Activated CD4-positive, CD25-positive, alpha-beta regulatory T cell (primary cell): Measurements from ENCODE around the gene CYP2U1.

ENCODE experiments used
- DNase-seq, 4 experiments: peaks; one replicate each; lab custom pipeline; 2025; lab: John Stamatoyannopoulos, UW

CYP2U1 gene

DNA sequence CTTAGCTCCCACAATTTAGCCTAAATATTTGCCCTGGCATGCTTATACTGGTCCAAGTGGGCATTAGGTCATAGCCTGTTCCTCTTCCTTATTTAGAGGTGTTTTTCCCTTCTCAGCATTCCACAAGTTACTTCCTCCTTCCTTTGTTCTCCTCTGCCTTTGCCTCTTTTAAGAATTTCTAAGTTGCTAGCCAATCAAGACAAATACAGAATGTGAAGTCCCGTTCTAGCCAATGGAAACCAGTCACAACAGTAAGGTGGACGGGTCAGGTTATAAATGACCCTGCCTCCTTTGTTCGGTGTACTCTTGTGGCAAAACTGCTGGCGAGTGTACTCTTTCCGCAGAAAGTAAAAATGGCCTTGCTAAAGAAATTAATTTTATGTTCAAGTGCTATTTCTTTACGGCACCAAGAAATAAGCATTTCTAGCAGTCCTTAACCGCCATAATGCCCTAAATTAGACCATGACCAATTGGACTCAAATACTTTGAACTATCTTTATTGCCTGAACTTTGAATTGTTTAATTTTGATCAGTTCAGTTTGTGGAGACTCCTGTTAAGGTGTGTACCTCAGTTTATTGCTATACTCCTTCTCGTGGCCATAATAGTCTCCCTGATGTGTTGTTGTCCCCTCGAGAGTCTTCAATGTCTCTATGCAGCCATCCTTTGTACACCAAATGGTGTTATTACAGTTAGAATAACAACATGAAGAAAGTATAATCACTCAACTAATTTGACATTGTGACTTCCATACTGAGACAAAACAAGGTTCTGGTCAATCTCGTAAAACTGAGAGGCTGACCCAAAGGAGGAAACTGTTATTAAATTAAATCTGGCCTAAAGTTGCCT lies 56.8 kb downstream of the CYP2U1 start:
- DNase-seq, result no peak

DNA sequence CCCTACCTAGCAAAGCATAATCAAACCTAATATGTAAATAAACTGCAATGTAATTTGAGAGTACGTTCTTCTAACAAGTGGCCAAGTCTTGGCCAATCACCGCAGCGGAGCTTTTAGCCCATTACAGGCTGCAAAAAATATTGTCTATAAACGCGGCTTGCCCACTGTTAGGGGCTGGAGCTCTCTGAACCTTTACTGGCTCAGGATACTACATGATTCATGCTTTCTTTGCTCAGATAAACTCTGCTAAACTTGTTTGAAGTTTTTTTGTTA lies 57.4 kb downstream of the CYP2U1 start:
- DNase-seq, result no peak

DNA sequence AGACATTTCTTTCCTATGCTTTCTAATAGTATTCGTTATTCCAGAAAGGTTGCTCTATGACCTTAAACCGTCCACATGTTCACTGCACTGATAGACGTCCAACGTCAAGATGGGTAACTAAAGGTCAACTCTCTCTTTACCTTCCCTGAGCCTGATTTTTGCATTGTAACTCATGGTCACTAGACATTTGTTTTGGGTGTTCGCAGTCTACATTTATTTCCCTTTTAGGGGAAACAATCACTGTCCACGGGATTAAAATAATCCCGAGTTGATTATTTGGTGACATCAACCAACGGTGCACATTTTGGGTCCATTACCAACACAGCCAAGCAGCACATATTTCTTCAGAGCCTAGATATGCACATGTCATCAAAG lies 57.8 kb downstream of the CYP2U1 start:
- DNase-seq, result no peak

DNA sequence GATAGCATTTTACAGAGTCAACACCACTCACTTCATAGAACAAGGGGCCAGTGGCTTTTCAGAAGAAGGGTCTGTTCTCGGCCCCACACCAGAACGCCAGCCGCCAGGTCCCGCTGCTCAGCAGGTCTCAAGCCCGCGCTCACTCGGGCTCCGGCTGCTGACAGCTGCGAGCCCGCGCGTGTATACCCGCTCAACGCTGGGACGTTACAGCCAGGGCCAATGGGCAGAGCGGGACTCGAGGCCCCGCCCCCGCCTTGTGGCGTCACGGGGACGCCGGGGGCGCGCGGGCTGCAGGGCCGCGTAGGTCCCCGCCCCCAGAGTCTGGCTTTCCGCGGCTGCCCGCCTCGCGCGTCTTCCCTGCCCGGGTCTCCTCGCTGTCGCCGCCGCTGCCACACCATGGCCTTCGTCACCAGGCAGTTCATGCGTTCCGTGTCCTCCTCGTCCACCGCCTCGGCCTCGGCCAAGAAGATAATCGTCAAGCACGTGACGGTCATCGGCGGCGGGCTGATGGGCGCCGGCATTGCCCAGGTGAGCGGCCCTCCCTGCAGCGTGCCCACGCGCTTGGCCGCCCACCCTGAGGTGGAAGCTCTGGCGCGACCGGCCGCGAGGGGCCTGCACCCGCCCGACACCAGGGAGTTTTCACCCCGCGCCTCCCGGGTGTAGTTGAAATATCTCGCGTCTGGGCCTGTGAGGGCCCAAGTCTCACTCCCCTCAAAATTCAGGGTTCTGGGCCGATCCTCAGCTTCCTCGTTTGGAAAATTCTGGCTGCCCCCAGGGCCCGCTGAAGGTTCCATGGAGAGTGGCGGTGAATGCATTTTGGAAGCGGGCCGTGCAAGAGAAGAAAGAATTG lies 58.4 kb downstream of the CYP2U1 start, which contains the start of gene HADH:
Gene HADH, plus strand, starts transcription at position 353 of the 850 bp plus-strand sequence. Its CDS starts 44 bp downstream, at position 397.
- peak; percentile 85 to 94 (median 88) for DNase-seq

DNA sequence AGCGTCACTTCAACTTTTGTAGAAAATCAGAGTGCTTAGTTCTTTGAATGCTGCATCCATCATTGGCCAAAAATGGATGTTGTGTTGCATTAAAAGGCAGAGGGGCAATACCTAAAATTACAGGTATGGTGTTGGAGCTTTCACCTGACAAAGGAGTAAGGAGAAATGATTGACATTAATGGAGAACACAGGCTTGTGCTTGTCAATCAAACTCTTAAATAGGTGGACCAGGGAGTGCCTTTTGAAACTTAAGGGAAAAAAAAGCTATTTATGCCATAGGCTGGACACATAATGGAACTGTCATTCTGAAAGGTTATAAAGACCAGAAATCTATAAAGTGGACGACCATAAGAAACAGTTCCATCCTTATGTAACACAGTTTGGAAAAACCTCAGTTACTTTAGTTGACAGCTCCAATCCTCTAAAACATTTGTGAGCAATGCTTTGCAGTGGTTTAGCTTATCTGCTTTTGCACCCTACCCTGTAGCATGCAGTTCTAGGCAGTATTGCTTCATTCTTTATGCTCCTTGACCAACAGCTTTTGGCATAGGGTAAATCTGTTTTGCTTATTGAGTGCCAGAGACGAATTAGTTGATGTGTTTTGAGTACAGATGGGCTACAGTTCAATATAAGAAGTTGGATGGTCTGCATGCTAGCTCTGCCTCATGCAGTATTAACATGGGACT lies 60.7 kb downstream of the CYP2U1 start:
- DNase-seq, result no peak

DNA sequence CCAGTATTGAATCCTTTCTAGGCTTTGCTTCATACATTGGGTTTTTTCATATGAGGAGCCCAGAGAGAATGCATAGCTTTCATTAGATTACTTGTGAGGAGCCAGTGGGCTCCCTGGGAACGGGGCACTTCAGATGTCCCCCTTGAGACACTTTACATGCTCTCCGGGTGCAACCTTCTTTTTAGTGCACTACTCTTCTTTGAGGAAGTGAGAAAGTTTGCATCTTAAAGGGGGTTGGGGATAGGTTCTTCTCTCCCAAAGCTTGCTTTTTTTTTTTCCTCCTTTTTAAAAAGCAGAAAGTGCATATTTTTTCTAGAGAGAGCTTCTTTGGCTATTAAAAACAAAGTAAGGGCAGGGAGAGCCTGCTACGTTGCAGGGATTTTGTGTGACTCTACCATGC lies 62.6 kb downstream of the CYP2U1 start:
- no peak for DNase-seq

DNA sequence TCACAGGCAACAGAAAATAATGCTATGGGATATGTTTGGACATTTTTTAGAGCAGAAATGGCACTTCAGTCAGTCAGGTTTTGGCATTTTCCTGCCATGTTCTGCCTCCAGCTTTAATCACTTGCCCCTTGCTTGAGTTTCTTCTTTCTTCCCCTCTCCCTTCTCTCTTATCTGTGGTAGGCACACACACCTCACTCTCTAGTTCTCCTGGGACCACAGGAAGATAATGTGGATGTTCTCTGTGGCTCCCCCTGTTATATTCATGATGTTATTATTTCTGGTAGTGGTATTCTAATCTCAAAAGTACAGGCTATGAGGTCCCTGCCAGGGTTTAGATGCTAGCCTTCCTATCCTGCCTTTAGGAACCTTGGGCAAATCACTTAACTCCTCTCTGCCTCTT lies 63.5 kb downstream of the CYP2U1 start:
- DNase-seq, result no peak

DNA sequence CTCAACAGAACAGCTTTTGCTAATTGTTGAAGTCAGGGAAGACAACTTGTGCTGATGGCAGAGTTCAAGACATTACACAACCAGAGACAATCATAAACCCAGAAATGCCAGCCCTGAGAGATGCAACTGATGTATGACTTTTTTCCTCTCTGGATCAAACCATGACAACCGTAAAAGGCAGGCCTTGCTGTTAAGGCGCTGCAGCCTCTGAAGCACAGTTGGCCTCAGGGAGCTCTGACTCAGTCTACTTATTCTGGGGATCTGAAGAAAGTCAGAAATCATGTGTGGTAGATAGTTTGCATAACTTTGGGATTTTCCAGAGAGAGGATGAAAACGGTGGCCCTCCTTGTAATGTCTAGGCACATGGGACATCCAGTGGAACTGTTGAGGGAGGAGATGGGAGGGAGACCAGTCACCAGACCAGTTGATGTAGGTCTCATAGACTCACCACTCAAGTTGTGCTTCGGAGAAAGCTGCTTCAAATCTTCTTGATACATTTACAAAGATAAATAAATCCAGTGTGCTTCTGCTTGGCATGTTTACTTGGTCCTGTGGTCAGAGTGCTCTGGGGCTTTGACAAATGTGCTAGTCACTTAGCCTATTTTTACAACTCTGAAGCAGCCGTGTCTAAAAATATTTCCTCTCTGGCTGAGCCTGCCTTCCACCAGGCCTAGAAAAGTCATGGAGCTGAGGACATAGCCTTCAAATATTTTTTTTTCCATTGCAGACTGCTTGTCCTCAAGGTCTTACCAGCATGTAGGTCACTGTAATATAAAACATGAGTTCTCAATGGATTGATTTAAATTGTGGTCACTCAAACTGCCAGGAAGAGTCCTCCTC lies 65.8 kb downstream of the CYP2U1 start:
- DNase-seq, result no peak

DNA sequence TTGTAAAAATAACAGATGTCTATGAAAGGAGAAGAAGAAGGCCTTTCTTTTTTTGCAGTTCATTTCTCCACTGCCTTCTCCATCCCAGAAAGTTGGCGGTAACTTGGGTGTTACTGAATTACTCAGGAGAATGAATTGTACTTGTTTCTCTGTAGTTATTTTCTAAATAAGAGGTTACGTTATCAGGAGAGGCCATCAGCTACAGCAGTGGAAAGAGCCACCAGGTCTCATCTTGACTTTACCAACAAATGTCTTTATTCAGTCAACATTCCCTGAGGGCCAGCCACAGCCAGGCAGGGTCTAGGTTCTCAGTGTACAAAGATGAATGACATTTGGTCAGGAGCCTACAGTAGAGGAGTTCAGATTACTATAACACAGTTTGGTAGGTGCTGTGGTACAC lies 66.4 kb downstream of the CYP2U1 start:
- no peak for DNase-seq

DNA sequence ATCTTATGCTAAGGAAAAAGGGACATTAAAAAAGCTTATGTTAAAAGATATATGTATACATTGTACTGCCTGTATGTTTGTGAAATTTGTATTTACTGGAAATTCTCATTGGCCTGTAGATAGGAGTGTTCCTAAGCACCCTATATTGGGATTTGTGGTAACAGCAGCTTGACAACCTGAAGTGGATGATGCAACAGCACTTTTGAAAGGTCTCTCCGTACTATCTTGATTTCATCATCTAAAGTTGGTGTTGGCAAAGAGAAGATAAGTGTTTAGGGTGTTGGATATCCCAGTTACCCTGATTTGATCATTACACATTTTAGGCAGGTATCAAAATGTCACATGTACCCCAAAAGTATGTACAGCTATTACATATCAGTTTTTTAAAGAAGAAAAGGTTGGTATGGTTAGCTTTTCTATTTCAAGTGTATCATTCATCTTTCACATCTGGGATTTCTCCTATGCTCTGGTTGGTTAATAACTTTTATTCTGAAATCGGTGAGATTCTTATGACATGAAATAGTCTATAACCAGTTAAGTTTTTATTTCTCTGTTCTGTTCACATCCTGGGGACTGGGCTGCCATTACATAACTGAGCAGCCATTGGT lies 68.7 kb downstream of the CYP2U1 start:
- DNase-seq, result no peak

DNA sequence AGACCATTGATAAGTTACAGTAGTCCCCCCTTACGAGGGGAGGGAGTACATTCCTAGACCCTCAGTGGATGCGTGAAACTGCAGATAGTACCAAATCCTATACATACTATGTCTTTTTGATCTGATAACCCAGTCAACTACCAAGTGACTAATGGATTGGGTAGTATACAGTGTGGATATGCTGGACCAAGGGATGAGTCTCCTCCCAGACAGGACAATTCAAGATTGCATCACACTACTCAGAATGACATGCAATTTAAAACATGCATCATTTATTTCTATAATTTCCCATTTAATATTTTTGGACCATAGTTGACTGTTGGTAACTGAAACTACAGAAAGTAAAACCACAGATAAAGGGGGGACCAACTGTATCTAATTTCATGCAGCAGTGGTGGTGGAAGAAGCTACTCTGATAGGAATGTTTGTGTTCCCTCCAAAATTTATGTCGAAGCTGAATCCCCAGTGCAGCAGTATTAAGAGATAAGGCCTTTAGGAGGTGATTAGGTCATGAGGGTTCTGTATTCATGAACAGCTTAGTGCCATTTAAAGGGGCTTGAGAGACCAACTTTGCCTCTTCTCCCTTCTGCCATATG lies 70.3 kb downstream of the CYP2U1 start:
- DNase-seq, result no peak
